Progenitor cell of endocrine pancreas (in vitro differentiated cells): ENCODE measurements around the gene MERTK. TPM values are rescaled to one million over a fixed set of nuclear protein-coding genes. Genes with fewer than 3 reads are reported as not detected.
"Not testable (repeated sequence)": the region's sequence is repeated elsewhere in the genome, so short reads cannot be mapped to it uniquely, and the experiment has no call there.

Experiments
- DNase-seq: peaks from one replicate; pipeline ENCODE4 v3.0.0; 2021; ENCODE audit warnings: low spot score; ENCODE audit not compliant: unreplicated experiment
- H3K27ac Mint-ChIP-seq: 2 replicates; pipeline ENCODE4 v1.8.0; 2021; ENCODE audit warnings: mild to moderate bottlenecking, moderate library complexity, mixed read lengths
- H3K27me3 Mint-ChIP-seq: 2 replicates; pipeline ENCODE4 v1.8.0; 2021; ENCODE audit warnings: mixed read lengths
- H3K36me3 Mint-ChIP-seq: 2 replicates; pipeline ENCODE4 v1.8.0; 2022; ENCODE audit warnings: mixed read lengths; ENCODE audit not compliant: insufficient read depth
- H3K4me1 Mint-ChIP-seq: 2 replicates; pipeline ENCODE4 v1.8.0; 2021; ENCODE audit warnings: low read depth, mixed read lengths
- H3K4me3 Mint-ChIP-seq: 2 replicates; pipeline ENCODE4 v1.8.0; 2021; ENCODE audit warnings: low read depth, mild to moderate bottlenecking, moderate library complexity, mixed read lengths
- H3K9me3 Mint-ChIP-seq: 2 replicates; pipeline ENCODE4 v1.8.0; 2021; ENCODE audit warnings: low read depth, mixed read lengths
- CTCF ChIP-seq: fragments of 200-600 bp; sonication (generic); IDR thresholded peaks from one replicate; pipeline ENCODE4 v1.5.0; 2021; ENCODE audit warnings: antibody characterized with exemption, mild to moderate bottlenecking; ENCODE audit not compliant: unreplicated experiment
- total RNA-seq: library from RNA; stranded (reverse); gene quantifications from 2 replicates; pipeline ENCODE4 v1.2.1, GENCODE V29; 2021

Gene MERTK
- total RNA-seq, 1 donor from 2014 or later: 20.1 TPM

DNA sequence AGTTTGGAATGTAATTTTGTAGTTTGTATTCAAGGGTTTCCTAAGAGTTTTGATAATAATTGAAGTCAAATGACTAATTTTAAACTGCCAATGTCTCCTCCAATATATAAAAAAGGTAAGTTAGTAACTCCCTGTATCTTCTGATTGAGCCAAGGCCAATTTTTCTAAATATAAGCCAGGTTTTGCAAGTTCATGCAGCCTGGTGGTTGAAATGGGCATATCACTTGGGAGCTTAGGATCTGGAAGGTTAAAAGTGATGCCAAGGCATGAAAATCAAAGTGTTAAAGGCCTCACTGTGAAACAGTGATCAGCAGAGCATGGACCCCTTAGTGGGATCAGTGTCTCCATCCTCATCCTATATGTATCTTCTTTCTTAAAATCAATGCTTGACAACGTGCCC is 60.5 kb downstream of the MERTK start:
- peaks cover 37% of the 10 kb centered on the region for H3K4me1 Mint-ChIP-seq
- peak; percentile 28 for TF ChIP-seq CTCF
- peaks cover 12% of the 10 kb centered on the region for H3K36me3 Mint-ChIP-seq
- H3K9me3 Mint-ChIP-seq: no peaks in the 10 kb centered on the region
- H3K4me3 Mint-ChIP-seq: no peak overlapping the region
- no peak overlapping the region for H3K27ac Mint-ChIP-seq
- no peak for DNase-seq
- H3K27me3 Mint-ChIP-seq: no peaks in the 10 kb centered on the region

- no peak for TF ChIP-seq CTCF
- Mint-ChIP-seq H3K4me1 (peaks cover 30% of the 10 kb centered on the region), H3K36me3 (peaks cover 11% of the 10 kb centered on the region), H3K4me3 (no peak overlapping the region), H3K9me3 (no peaks in the 10 kb centered on the region), H3K27ac (no peak overlapping the region), H3K27me3 (no peaks in the 10 kb centered on the region)
- DNase-seq: no peak
Observed at GRCh38 chr2:111961663-111962062, 63.3 kb downstream of the MERTK start.

- not testable (repeated sequence) for H3K9me3 Mint-ChIP-seq, H3K27me3 Mint-ChIP-seq, DNase-seq, H3K4me3 Mint-ChIP-seq
- peak overlapping the region; percentile 92 for H3K27ac Mint-ChIP-seq
- peaks cover 17% of the 10 kb centered on the region for H3K36me3 Mint-ChIP-seq
- peaks cover 27% of the 10 kb centered on the region for H3K4me1 Mint-ChIP-seq
Observed at GRCh38 chr2:111963086-111963485, 64.7 kb downstream of the MERTK start.

- H3K27ac Mint-ChIP-seq: peak overlapping the region; percentile 92
- H3K27me3 Mint-ChIP-seq, H3K4me3 Mint-ChIP-seq, H3K9me3 Mint-ChIP-seq, DNase-seq: not testable (repeated sequence)
- H3K36me3 Mint-ChIP-seq: peaks cover 20% of the 10 kb centered on the region
- peaks cover 26% of the 10 kb centered on the region for H3K4me1 Mint-ChIP-seq
Observed at GRCh38 chr2:111963508-111963907, 65.1 kb downstream of the MERTK start.

DNA sequence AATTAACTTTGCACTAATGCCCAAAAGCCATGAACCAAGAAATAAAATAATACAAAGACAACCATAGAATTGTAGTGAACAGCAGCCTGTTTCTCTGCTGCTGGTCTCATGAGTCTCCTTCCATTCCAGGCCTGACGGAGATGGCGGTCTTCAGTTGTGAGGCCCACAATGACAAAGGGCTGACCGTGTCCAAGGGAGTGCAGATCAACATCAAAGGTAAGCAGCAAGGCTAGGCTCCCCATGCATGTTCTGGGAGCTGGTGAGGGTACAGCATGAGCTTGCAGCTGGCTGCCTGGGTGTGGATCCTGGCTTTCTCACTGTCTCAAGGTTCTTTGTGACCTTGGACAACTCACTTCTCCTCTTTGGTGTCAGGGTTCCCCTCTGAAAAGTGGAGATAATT is 66.7 kb downstream of the MERTK start:
- no peak for TF ChIP-seq CTCF
- peaks cover 27% of the 10 kb centered on the region for H3K36me3 Mint-ChIP-seq
- H3K4me1 Mint-ChIP-seq: peaks cover 26% of the 10 kb centered on the region
- no peak overlapping the region for H3K4me3 Mint-ChIP-seq
- no peak overlapping the region for H3K27ac Mint-ChIP-seq
- no peaks in the 10 kb centered on the region for H3K27me3 Mint-ChIP-seq
- no peak for DNase-seq
- H3K9me3 Mint-ChIP-seq: no peaks in the 10 kb centered on the region

DNA sequence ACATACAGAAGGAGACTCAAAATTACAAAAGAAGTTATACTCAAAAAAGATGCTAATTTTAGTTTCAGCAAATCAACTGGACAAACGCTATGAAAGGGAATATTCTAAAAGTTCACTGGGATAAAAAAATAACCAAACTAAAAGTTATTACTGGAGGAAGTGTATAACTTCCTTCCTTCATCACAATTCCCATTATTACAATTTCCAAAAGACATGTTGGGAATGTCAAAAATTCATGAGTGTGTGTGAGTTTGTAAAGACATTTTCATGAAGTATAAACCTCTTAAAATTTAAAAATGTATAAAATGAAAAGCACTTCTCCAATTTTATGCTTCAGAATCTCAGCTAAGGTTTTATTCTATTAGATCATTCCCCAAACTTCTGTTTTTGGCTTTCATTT is 67.8 kb downstream of the MERTK start:
- H3K27ac Mint-ChIP-seq: no peak overlapping the region
- H3K9me3 Mint-ChIP-seq: no peaks in the 10 kb centered on the region
- no peak overlapping the region for H3K4me3 Mint-ChIP-seq
- TF ChIP-seq CTCF: no peak
- DNase-seq: no peak
- H3K4me1 Mint-ChIP-seq: peaks cover 26% of the 10 kb centered on the region
- no peaks in the 10 kb centered on the region for H3K27me3 Mint-ChIP-seq
- H3K36me3 Mint-ChIP-seq: peaks cover 25% of the 10 kb centered on the region
